SK-N-SH treated with all-trans-retinoic acid at 6 μM for 48 hours (cell line): ENCODE data around the gene TAF10.

Experiments used
- CREB5 ChIP-seq: fragments of 250-450 bp; sonication (Bioruptor Pico); IDR thresholded peaks from 2 replicates; pipeline ENCODE4 v1.5.1; 2020; ENCODE audit warnings: low read depth, mild to moderate bottlenecking, moderate library complexity
- ESRRG ChIP-seq: fragments of 250-450 bp; sonication (Bioruptor Pico); IDR thresholded peaks from 2 replicates; pipeline ENCODE4 v1.6.1; 2021; ENCODE audit warnings: mild to moderate bottlenecking
- ISL1 ChIP-seq: fragments of 250-450 bp; sonication (Bioruptor Pico); IDR thresholded peaks from 2 replicates; pipeline ENCODE4 v2.1.2; 2022; ENCODE audit warnings: mild to moderate bottlenecking, moderate library complexity
- OSR1 ChIP-seq: fragments of 250-450 bp; sonication (Bioruptor Pico); IDR thresholded peaks from 2 replicates; pipeline ENCODE4 v1.8.0; 2022; ENCODE audit warnings: moderate library complexity, mild to moderate bottlenecking, inconsistent platforms
- POU6F1 ChIP-seq: fragments of 250-450 bp; sonication (Bioruptor Pico); IDR thresholded peaks from 2 replicates; pipeline ENCODE4 v1.8.0; 2021; ENCODE audit warnings: low read depth, mild to moderate bottlenecking, moderate library complexity, borderline replicate concordance
- PPARA ChIP-seq: fragments of 250-450 bp; sonication (Bioruptor Pico); IDR thresholded peaks from 2 replicates; pipeline ENCODE4 v1.5.0; 2020; ENCODE audit warnings: mild to moderate bottlenecking, borderline replicate concordance
- RARB ChIP-seq: fragments of 250-450 bp; sonication (Bioruptor Pico); IDR thresholded peaks from 2 replicates; pipeline ENCODE4 v1.8.0; 2021; ENCODE audit warnings: mild to moderate bottlenecking, moderate library complexity
- TCF4 ChIP-seq: fragments of 250-450 bp; sonication (Bioruptor Pico); IDR thresholded peaks from 2 replicates; pipeline ENCODE4 v1.8.0; 2021; ENCODE audit warnings: mild to moderate bottlenecking, moderate library complexity, borderline replicate concordance
- ZC3H10 ChIP-seq: fragments of 250-450 bp; sonication (Bioruptor Pico); IDR thresholded peaks from 2 replicates; pipeline ENCODE4 v1.5.1; 2021; ENCODE audit warnings: mild to moderate bottlenecking, moderate library complexity
- ZFP30 ChIP-seq: fragments of 450-650 bp; formaldehyde crosslinking; IDR thresholded peaks from 2 replicates; pipeline ENCODE4 v1.5.0; 2022; ENCODE audit warnings: mild to moderate bottlenecking, moderate library complexity
- ZNF565 ChIP-seq: fragments of 450-650 bp; formaldehyde crosslinking; conservative IDR thresholded peaks from 2 replicates; pipeline ENCODE4 v1.5.0; 2020; ENCODE audit warnings: low read depth, mild to moderate bottlenecking, moderate library complexity
- ZNF8 ChIP-seq: fragments of 450-650 bp; formaldehyde crosslinking; IDR thresholded peaks from 2 replicates; pipeline ENCODE4 v1.5.0; 2020; ENCODE audit warnings: mild to moderate bottlenecking, moderate library complexity
- TF ChIP-seq, protein P1 (sequence below): fragments of 250-450 bp; sonication (Bioruptor Pico); IDR thresholded peaks from 2 replicates; pipeline ENCODE4 v1.8.0; 2020; ENCODE audit warnings: mild to moderate bottlenecking, moderate library complexity, borderline replicate concordance

DNA sequence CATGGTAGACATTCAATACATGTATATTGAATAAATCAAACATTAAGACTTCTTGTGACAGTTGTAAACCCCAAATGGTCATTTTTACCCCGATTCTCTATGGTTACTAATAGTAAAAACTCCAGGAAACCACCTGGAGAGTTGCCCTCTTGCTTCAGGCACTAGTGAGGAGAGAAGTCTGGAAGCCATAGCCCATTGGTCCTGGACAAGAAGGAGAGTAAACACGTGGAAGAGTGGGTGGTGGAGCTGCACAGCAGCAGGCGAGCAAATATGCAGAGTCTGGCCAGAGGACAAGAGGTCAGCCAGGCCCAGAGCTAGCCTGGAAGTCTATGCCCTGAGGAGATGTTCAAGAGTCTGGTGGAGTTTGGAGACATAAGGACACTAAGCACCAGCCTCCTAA lies 25.9 kb upstream of the TAF10 start:
- TF ChIP-seq CREB5 (no peak), RARB (CRISPR knock-in tag) (no peak), ESRRG (CRISPR knock-in tag) (no peak), TCF4 (CRISPR knock-in tag) (no peak), ZNF565 (CRISPR knock-in tag) (no peak), ZC3H10 (CRISPR knock-in tag) (no peak), ZFP30 (CRISPR knock-in tag) (no peak), OSR1 (CRISPR knock-in tag) (no peak), PPARA (CRISPR knock-in tag) (no peak), ISL1 (CRISPR knock-in tag) (no peak), ZNF8 (CRISPR knock-in tag) (no peak), POU6F1 (no peak)
- TF ChIP-seq, protein P1, sequence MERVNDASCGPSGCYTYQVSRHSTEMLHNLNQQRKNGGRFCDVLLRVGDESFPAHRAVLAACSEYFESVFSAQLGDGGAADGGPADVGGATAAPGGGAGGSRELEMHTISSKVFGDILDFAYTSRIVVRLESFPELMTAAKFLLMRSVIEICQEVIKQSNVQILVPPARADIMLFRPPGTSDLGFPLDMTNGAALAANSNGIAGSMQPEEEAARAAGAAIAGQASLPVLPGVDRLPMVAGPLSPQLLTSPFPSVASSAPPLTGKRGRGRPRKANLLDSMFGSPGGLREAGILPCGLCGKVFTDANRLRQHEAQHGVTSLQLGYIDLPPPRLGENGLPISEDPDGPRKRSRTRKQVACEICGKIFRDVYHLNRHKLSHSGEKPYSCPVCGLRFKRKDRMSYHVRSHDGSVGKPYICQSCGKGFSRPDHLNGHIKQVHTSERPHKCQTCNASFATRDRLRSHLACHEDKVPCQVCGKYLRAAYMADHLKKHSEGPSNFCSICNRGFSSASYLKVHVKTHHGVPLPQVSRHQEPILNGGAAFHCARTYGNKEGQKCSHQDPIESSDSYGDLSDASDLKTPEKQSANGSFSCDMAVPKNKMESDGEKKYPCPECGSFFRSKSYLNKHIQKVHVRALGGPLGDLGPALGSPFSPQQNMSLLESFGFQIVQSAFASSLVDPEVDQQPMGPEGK (CRISPR knock-in tag), result no peak
